GM23338 (cell line): ENCODE results near the gene AKAP13. TPM values are rescaled to one million over a fixed set of nuclear protein-coding genes. Genes with fewer than 3 reads are reported as not detected.

Experiments used
- CREB1 ChIP-seq: fragments of 250-450 bp; sonication (Bioruptor Pico); IDR thresholded peaks from 2 replicates; pipeline ENCODE4 v1.5.0; 2020; ENCODE audit warnings: low read depth, mild to moderate bottlenecking, moderate library complexity
- EZH2phosphoT487 ChIP-seq: fragments of 200-600 bp; sonication (generic); IDR thresholded peaks from one replicate; pipeline ENCODE4 v1.8.1; 2018; ENCODE audit warnings: antibody characterized with exemption; ENCODE audit not compliant: unreplicated experiment
- JUNB ChIP-seq: IDR thresholded peaks from one replicate; pipeline ENCODE4 v1.6.1; 2016; ENCODE audit warnings: antibody characterized with exemption; ENCODE audit not compliant: unreplicated experiment
- POLR2AphosphoS5 ChIP-seq: IDR thresholded peaks from 2 replicates; pipeline ENCODE4 v1.6.1; 2016; ENCODE audit warnings: antibody characterized with exemption, low read depth
- STAT1 ChIP-seq: IDR thresholded peaks from one replicate; pipeline ENCODE4 v1.6.1; 2016; ENCODE audit warnings: antibody characterized with exemption; ENCODE audit not compliant: unreplicated experiment
- ZNF114 ChIP-seq: fragments of 250-450 bp; sonication (Bioruptor Pico); IDR thresholded peaks from 2 replicates; pipeline ENCODE4 v1.5.0; 2020; ENCODE audit warnings: mild to moderate bottlenecking, moderate library complexity
- ZNF331 ChIP-seq: fragments of 250-450 bp; sonication (Bioruptor Pico); IDR thresholded peaks from 2 replicates; pipeline ENCODE4 v1.5.0; 2020; ENCODE audit warnings: low read depth, mild to moderate bottlenecking, moderate library complexity
- polyA plus RNA-seq: library from polyadenylated mRNA; unstranded; fragments of >200 nt; fragmentation: Nextera tagmentation; extraction: Ambion mirVana; gene quantifications from 2 replicates; pipeline ENCODE4 v1.2.1, GENCODE V29; 2016
- total RNA-seq: library from RNA; depleted of rRNA; stranded (reverse); fragments of >200 nt; shearing (Covaris generic); gene quantifications from 2 replicates; pipeline ENCODE4 v1.2.3, GENCODE V29; 2014
- TF ChIP-seq, protein P1 (sequence below): fragments of 250-450 bp; sonication (Bioruptor Pico); IDR thresholded peaks from 2 replicates; pipeline ENCODE4 v1.5.0; 2020; ENCODE audit warnings: mild to moderate bottlenecking, moderate library complexity
- TF ChIP-seq, protein P2 (sequence below): IDR thresholded peaks from one replicate; pipeline ENCODE4 v1.6.1; 2018; ENCODE audit warnings: antibody characterized with exemption; ENCODE audit not compliant: unreplicated experiment

The AKAP13 gene
- total and polyA plus RNA-seq, 2 experiments from 2014 or later: 46.2 to 60.7 TPM

DNA sequence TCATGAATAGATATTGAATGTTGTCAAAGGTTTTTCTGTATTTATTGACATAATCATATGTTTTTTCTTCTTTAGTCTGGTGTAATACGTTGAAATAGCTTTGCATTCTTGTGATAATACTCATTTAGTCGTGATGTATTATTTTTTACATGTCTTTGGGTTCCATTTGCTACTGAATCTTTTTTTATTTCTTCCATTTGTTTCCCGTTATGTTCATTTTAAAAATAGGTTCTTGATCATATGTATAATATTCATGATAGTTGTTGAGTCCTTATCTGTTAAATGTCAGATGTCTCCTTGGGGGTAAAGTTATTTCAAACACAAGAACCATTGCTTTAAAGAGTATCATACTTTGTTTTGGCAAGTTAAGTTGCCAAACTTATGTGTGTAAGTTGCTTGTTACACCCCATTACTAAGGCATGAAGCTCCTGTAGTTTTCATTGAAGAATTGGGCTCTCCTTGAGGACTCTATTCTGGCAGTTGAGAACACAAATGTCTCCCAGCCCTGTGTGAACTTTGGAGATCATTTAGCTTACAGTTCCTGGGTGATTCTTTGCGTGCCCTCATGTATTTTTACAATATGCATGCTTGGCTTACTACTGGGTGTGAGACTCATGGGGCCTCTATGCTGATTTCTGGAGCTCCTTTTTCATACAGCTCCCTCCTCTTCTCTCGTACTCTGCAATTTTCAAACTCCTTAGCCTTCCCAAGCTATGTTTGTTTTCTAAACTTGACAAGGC, 8.3 kb downstream of the AKAP13 start (continued):
- TF ChIP-seq, protein P1, sequence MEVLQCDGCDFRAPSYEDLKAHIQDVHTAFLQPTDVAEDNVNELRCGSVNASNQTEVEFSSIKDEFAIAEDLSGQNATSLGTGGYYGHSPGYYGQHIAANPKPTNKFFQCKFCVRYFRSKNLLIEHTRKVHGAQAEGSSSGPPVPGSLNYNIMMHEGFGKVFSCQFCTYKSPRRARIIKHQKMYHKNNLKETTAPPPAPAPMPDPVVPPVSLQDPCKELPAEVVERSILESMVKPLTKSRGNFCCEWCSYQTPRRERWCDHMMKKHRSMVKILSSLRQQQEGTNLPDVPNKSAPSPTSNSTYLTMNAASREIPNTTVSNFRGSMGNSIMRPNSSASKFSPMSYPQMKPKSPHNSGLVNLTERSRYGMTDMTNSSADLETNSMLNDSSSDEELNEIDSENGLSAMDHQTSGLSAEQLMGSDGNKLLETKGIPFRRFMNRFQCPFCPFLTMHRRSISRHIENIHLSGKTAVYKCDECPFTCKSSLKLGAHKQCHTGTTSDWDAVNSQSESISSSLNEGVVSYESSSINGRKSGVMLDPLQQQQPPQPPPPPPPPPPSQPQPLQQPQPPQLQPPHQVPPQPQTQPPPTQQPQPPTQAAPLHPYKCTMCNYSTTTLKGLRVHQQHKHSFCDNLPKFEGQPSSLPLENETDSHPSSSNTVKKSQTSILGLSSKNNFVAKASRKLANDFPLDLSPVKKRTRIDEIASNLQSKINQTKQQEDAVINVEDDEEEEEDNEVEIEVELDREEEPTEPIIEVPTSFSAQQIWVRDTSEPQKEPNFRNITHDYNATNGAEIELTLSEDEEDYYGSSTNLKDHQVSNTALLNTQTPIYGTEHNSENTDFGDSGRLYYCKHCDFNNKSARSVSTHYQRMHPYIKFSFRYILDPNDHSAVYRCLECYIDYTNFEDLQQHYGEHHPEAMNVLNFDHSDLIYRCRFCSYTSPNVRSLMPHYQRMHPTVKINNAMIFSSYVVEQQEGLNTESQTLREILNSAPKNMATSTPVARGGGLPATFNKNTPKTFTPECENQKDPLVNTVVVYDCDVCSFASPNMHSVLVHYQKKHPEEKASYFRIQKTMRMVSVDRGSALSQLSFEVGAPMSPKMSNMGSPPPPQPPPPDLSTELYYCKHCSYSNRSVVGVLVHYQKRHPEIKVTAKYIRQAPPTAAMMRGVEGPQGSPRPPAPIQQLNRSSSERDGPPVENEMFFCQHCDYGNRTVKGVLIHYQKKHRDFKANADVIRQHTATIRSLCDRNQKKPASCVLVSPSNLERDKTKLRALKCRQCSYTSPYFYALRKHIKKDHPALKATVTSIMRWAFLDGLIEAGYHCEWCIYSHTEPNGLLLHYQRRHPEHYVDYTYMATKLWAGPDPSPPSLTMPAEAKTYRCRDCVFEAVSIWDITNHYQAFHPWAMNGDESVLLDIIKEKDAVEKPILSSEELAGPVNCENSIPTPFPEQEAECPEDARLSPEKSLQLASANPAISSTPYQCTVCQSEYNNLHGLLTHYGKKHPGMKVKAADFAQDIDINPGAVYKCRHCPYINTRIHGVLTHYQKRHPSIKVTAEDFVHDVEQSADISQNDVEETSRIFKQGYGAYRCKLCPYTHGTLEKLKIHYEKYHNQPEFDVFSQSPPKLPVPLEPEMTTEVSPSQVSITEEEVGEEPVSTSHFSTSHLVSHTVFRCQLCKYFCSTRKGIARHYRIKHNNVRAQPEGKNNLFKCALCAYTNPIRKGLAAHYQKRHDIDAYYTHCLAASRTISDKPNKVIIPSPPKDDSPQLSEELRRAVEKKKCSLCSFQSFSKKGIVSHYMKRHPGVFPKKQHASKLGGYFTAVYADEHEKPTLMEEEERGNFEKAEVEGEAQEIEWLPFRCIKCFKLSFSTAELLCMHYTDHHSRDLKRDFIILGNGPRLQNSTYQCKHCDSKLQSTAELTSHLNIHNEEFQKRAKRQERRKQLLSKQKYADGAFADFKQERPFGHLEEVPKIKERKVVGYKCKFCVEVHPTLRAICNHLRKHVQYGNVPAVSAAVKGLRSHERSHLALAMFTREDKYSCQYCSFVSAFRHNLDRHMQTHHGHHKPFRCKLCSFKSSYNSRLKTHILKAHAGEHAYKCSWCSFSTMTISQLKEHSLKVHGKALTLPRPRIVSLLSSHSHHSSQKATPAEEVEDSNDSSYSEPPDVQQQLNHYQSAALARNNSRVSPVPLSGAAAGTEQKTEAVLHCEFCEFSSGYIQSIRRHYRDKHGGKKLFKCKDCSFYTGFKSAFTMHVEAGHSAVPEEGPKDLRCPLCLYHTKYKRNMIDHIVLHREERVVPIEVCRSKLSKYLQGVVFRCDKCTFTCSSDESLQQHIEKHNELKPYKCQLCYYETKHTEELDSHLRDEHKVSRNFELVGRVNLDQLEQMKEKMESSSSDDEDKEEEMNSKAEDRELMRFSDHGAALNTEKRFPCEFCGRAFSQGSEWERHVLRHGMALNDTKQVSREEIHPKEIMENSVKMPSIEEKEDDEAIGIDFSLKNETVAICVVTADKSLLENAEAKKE (CRISPR knock-in tag): no peak
- TF ChIP-seq ZNF331 (CRISPR knock-in tag) (no peak), ZNF114 (CRISPR knock-in tag) (no peak), POLR2AphosphoS5 (no peak), CREB1 (CRISPR knock-in tag) (no peak), JUNB (no peak), EZH2phosphoT487 (no peak), STAT1 (no peak)
- TF ChIP-seq, protein P2, sequence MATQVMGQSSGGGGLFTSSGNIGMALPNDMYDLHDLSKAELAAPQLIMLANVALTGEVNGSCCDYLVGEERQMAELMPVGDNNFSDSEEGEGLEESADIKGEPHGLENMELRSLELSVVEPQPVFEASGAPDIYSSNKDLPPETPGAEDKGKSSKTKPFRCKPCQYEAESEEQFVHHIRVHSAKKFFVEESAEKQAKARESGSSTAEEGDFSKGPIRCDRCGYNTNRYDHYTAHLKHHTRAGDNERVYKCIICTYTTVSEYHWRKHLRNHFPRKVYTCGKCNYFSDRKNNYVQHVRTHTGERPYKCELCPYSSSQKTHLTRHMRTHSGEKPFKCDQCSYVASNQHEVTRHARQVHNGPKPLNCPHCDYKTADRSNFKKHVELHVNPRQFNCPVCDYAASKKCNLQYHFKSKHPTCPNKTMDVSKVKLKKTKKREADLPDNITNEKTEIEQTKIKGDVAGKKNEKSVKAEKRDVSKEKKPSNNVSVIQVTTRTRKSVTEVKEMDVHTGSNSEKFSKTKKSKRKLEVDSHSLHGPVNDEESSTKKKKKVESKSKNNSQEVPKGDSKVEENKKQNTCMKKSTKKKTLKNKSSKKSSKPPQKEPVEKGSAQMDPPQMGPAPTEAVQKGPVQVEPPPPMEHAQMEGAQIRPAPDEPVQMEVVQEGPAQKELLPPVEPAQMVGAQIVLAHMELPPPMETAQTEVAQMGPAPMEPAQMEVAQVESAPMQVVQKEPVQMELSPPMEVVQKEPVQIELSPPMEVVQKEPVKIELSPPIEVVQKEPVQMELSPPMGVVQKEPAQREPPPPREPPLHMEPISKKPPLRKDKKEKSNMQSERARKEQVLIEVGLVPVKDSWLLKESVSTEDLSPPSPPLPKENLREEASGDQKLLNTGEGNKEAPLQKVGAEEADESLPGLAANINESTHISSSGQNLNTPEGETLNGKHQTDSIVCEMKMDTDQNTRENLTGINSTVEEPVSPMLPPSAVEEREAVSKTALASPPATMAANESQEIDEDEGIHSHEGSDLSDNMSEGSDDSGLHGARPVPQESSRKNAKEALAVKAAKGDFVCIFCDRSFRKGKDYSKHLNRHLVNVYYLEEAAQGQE: no peak
